Activated CD4-positive, alpha-beta T cell treated with anti-CD3 and anti-CD28 coated beads, Interleukin-2, amount 50 U/mL, for 4 hours (primary cell): ENCODE results near the gene FLNB.

Experiments used
- DNase-seq, 2 experiments: peaks; one replicate each; pipeline ENCODE4 v3.0.0-alpha.2; 2020

FLNB gene

DNA sequence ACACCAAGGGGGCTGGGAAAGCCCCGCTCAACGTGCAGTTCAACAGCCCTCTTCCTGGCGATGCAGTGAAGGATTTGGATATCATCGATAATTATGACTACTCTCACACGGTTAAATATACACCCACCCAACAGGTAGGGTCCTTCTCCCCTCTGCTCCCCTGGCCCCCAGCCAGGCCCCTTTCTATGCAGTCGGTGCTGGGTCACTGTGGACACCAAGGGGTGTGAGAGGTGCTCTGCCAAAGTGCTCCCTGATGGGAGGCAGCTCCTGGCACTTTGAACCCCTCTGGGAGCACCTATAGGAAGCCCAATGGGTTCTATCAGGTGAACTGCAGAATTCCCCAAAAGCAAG is 103.9 kb downstream of the FLNB start:
- DNase-seq = no peak

DNA sequence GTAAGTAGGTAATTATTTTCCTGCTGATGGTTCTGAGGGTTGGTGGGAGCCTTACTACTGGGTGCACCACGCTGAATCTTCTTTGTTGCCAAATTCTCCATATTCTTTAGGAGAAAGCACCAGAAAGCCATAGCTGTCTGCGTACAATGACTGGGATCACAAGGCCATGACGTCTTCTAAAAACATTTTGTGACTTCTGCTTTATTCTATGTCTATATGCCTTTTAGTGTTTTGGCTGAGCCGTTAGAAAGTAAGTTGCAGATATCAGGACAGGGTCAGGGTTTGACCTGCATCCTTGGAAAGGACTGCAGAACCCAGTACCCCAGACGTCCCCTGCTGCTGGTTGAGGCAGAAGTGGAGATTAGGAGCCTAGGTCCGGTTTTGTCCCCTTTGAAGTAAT is 107.0 kb downstream of the FLNB start:
- no peak for DNase-seq

DNA sequence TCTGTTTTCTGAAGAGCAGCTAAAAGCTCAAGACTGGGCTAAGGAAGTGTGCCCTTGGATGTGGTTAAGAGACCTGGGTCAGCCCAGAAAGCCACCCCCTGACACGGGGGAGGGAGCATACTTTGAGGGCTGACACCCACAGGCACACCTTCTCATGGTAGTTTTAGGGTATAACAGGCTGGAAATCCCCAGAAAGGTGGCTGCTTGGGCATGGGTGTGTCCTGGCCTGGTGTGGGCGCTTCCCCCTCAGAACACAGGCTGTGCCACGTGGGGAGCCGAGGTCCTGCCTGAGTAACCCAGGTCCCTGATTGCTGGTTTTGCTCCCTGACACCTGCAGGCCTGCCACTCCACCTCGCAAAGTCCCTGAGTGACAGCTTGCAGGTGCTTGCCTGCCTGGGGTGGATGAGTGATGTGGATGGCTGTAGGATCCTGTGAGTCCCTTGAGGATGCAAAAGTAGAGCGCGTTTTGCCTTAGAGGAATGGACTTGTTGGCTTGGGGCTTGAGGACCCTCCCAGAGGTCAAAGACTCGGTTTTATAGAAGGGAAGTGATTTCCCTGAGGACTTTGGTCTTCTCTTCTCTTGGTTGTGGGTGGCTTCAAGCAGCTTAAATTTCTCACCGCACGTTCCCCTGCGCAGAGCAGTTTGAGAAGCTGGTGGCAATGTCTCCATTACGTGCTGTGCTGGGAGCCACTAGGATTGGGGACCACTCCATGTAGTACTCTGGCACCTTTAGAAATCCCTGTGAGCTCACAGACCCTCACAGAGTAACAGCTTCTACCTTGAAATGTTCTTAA is 108.1 kb downstream of the FLNB start:
- DNase-seq = peak; percentile 31 to 46

DNA sequence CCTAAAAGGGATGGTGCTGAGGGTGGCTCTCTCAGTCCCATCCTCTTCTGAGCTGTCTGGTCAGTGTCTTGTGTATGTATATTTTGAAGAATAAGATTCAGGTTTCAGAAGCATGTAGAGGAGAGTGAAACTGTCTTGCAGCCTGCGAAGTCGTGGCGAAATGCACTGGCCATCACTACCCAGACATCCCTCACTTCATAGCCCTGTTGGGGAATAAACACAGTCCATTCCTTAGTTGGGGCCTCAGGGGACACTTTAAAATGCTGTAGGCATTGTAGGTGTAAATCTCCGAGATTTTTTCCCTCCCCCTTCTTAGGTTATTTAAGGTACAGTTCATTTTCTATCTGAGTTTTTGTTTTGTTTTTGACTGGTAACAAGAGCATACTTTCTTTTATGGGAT is 108.8 kb downstream of the FLNB start:
- DNase-seq = no peak

DNA sequence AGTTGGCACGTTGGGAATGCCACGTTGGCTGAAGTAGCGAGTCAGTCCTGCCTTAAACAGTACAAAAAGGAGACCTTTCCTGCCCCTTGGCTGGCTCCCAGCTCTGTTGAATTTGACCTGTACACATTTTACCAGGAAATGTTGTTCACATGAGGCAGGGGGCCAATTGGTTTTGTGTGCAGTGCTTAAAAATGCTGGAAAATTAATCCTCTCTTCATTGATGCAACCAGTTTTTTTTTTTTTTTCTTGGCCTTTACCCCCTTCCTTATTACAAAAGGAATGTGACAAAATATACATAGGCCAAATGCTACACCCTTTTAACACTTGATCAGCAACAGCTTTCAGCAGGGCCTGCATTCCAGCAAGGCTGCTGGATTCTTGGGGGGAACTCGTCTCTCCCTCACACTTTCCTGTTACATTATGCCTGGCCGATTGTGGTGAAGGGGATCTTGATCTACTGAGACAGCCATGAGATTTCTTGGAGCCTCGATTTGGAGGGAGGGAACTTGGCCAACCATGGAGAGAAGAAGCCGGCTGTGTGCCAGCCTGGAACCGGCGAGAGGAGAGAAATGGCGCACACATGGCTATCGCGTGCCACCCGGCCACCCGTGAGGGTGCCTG is 109.4 kb downstream of the FLNB start:
- no peak for DNase-seq

DNA sequence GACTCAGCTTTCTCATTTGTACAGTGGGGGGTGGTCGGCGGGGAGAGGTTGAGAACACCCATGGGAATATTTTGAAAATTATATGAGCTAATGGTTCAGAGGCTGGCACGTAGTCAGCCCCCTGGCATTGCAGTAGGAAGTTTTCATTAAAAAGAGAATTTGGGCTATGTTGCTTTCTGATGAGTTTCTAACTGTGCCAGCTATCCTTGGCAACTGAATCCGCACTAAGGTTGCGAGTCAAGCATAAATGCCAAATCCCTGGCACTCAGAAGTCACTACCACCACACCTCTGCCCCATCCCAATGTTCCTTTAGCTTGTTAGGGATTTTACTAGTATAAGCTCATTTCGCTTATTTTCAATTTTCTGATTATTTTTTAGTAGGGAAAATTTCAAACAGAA is 111.0 kb downstream of the FLNB start:
- DNase-seq = no peak

DNA sequence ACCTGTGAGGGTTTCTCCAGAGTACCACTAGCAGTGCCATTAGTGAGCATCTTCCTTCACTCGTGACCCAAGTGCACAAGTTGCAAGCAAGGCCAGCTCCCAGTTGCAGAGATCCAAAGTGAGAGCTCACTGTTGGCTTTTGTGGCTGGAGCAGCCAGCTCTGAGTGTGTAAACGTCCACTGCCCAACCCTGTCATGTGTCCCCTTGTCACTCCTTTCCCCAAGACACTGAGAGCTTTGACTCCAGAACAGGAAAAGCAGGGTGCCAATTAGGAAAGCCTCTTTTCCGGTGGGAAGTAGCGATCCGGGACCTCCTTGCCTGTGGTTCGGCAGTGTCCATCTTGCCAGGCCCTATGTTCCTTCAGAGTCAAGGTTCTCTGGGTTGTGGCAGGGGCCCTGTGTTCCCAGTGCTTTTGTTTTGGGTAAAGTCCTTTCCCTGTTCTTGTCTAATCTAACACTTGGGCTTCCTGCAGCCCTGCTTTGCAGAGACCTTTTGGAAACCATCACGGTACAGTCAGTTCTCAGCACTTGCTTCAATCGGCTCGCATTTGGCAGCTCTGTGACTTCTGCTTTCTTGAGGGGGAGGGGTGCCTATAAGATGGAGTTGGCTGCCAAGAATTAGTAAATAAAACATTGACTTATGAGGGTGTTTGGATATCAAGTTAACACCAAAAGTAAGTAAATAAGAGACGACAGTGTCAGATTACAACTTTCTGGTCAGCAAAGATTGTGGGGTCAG is 112.0 kb downstream of the FLNB start:
- DNase-seq = no peak

DNA sequence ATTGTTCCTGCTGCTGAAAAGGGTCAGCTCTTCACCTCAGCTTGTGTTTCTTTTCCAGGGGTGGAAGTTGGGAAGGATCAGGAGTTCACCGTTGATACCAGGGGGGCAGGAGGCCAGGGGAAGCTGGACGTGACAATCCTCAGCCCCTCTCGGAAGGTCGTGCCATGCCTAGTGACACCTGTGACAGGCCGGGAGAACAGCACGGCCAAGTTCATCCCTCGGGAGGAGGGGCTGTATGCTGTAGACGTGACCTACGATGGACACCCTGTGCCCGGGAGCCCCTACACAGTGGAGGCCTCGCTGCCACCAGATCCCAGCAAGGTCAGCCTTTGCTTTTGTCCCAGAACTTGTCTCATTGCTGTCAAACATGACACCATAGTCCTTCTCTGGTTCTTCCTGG is 113.0 kb downstream of the FLNB start:
- DNase-seq = no peak

DNA sequence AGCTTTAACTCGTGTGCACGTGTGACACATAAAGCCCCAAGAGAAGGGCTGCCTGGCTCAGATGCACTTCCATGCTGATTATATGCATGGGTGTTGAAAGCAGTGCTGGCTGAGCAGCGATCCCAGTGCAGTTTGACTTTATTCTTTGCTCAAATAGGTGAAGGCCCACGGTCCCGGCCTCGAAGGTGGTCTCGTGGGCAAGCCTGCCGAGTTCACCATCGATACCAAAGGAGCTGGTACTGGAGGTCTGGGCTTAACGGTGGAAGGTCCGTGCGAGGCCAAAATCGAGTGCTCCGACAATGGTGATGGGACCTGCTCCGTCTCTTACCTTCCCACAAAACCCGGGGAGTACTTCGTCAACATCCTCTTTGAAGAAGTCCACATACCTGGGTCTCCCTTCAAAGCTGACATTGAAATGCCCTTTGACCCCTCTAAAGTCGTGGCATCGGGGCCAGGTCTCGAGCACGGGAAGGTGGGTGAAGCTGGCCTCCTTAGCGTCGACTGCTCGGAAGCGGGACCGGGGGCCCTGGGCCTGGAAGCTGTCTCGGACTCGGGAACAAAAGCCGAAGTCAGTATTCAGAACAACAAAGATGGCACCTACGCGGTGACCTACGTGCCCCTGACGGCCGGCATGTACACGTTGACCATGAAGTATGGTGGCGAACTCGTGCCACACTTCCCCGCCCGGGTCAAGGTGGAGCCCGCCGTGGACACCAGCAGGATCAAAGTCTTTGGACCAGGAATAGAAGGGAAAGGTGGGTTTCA is 114.9 kb downstream of the FLNB start:
- DNase-seq = no peak

DNA sequence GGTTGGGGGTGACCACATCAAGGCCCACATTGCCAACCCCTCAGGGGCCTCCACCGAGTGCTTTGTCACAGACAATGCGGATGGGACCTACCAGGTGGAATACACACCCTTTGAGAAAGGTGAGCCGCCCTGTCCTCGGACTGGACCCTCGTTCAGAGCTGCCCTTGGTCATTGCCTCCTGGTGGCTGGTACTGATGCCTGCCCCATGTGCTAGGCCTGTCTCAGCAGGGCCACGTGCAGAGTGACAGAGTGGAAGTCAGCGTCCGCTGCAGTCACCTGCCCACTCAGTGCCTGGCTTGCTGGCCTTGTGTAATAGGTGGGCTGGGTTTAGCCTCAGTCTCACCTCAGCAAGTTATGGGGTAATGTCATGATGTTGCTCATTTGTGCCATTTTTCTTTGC is 116.2 kb downstream of the FLNB start:
- no peak for DNase-seq

DNA sequence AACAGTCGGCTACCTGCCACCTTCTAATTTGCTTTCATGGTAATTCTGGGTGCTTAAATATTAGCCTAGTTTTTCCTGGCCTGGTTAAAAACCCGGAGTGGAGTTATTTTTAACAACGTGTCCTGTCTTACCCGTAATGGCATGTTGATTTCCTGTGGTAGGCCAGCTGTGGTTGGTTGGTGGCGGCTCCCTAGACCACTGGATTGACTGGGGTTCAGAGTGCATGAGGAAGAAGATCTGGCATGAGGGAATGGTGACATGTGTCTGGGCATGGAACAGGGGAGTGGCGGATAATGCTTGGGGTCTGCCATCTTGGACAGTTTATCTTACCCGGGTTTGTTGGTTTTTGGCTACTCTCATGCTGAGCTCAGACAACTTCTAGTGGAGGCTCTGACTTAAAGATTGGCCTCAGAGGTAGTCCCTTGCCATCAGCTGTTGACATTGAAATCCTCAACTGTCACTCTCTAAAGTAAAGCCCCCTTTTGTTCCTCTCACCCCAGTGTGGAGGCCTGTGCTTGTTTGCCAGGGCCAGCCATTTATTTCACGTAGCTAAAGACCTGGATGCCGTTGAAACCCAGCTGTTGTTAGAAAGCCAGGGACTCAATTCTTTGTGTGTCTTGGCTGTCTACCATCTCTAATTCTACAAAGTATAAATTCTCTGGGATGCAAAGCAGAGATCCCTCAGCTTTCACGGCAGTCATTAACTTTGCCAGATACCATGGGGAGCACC is 121.0 kb downstream of the FLNB start:
- DNase-seq = no peak

DNA sequence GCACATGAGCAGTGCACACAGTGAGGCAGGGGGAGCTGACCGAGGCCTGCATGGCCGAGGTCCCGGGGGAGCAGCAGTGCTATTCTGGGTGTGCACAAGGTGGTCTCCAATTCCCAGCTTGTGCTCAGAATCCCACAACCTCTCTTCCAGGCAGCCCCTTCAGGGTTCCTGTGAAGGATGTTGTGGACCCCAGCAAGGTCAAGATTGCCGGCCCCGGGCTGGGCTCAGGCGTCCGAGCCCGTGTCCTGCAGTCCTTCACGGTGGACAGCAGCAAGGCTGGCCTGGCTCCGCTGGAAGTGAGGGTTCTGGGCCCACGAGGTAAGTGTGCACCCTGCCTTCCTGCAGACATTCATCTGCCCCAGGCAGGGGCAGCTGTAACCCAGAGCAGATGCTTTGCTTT is 122.4 kb downstream of the FLNB start:
- DNase-seq = no peak

DNA sequence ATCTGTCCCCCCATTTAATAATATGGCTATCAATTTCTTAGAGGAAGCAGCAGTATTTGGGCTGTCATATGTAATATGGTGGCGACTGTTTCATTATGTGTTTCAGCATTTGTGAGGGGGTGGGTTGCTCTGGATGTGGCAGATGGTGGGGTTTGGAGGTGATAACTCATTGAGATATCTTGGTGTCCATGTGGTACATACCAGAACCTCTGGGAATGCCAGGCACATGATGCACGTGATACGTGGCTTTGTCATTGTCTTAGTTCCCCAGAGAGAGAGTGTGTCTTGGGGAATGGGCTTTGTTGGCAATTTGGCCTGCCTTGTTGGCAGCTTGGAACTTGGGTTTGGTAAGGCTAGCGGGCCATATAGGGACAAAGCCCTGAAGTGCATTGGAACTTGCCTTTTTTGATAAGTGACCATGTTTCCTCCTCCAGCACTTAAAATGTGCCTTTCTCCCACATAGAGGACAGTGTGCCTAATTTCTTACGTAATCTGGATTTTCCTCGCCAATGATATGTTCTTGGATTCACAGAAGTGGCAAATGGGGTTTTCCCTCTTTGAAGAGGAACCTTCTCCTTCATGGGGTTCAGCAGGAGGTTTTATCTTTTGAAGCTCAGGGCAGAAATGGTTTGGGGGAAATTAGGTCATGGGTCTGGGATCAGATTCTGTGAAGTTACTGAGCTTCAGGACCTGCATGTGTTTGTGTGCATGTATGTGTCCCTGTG is 123.0 kb downstream of the FLNB start:
- DNase-seq = no peak

DNA sequence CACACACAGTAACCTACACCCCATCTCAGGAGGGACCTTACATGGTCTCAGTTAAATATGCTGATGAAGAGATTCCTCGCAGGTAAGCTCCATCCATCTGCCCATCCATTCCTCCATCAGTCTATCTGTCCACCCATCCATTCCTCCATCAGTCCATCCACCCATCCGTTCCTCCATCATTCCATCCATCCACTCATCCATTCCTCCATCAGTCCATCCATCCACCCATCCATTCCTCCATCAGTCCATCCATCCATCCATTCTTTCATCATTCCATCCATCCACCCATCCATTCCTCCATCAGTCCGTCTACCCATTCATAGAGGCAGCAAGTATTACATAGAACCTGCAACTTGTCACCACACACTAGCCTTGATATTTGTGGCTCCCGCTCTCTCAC is 124.6 kb downstream of the FLNB start:
- DNase-seq = no peak

DNA sequence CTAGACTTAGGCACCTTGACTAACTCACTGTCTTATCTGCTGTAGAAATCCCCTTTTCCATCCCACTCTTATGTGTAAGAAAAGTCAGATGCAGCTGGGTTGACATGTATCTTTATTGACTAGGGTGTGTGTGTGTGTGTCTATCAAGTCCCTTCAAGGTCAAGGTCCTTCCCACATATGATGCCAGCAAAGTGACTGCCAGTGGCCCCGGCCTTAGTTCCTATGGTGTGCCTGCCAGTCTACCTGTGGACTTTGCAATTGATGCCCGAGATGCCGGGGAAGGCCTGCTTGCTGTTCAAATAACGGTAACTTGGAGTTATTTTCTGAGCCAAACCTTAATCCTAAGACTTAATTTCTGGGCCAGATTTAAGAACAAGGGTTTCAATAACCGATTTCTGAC is 126.2 kb downstream of the FLNB start:
- DNase-seq = no peak

DNA sequence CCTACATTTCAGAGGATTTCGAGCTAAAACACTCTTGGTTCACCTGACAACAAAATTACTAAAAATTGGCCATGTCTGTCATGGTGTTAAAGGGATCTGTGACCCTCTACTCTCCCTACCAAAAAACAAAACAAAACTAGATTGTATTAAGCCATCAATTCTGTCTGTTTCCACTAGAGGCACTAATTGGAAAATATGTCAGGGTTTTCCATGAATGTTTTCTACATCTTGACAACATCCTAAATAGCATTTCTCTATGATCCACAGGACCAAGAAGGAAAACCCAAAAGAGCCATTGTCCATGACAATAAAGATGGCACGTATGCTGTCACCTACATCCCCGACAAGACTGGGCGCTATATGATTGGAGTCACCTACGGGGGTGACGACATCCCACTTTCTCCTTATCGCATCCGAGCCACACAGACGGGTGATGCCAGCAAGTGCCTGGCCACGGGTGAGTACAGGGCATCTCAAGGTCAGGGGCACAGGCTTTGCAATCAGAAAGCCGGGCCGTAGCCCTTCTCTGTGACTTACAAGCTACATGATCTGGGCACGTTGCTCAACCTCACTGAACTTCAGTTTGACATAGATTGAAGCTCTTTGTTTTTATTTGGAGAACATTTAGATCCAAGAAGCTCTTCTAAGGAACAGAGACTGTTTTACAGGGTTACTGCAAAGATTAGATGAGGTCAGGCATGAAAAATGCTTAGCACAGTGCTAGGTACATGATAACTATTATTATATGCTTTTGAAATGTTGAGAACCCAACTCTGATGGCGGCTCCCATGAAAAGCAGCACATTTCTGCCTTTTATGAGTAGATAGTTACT is 127.7 kb downstream of the FLNB start:
- no peak for DNase-seq

DNA sequence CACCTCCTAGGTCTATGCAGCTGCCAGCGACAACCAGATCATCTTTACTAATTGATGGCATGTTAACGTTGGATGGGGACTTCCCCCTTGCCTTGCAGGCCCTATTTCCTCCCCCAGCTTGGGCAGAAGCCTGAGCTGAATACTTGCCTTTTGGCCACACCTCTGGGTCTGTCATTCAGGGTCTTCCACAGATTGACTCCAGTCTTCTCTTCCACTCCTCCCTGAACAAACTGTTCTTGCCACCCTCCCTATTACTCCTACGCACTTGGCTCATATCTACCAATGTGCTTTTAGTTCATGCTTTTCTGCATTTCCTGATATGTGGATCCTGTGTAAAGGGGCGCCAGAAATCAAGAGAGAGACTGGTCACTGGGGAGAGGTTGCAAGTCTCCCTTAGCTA is 129.1 kb downstream of the FLNB start:
- no peak for DNase-seq

DNA sequence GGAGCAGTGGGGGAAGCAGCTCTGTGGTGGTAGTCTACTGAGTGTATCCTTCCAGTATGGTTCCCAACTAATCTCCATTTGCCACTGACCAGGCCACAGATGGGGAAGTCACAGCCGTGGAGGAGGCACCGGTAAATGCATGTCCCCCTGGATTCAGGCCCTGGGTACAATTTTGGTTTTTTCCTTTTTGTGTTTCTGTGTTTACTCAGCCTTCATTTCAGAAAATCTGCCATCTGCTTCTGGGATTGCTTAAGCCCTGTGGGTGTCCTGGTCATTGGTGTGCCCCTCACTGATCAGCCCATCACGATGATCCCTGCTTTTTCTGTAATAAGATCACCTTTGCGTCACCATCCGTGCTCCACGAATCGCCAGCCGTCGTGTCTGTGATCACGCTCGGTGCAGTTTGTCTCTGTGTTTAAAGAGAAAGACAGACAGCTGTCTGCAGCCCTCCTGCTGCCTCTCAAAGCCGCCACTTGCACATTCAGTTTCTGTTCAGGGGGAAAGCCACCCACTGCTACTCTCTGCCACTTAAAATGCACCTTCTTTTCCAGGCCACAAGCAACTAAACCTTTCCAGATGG is 133.6 kb downstream of the FLNB start:
- no peak for DNase-seq

DNA sequence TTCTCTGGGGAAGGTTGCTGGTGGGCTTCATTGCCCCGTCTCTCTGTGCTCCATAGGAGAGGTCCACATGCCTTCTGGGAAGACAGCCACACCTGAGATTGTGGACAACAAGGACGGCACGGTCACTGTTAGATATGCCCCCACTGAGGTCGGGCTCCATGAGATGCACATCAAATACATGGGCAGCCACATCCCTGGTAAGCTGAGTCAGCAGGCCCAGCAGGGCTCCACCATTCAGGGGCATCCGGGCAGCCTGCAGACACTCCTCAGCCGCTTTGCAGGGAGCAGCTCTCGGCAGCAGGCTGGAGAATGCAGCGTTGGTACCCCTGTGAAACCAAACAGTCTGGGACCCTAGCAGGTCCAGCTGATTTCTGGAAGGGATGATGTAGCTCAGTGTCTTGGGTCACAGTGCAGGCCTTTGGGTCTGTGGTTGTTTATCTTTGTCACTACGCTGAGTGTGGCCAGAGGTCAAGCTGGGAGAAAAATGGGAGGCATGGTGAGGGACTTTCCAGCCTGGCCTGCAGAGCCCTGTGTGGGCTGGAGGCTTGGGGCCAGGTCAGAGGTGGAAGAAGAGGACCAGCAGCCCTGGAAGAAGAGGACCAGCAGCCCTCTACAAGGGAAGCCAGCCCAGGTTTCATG is 135.3 kb downstream of the FLNB start:
- DNase-seq = no peak
